Large intestine (tissue), 3 donors: ENCODE data around the gene EBP. TPM values are rescaled to one million over a fixed set of nuclear protein-coding genes. Genes with fewer than 3 reads are reported as not detected.
"Not testable (repeated sequence)": the region's sequence is repeated elsewhere in the genome, so short reads cannot be mapped to it uniquely, and the experiment has no call there.

Source experiments
- DNase-seq, 2 donors: peaks; one replicate each; pipeline versions ENCODE4 v3.0.0 to v3.0.0-alpha.2; 2013
- H3K27ac ChIP-seq: one replicate; pipeline ENCODE4 v1.5.1; 2013; ENCODE audit warnings: low read length
- H3K27me3 ChIP-seq: 2 replicates; pipeline ENCODE4 v1.6.1; 2013; ENCODE audit warnings: low read length; ENCODE audit not compliant: control insufficient read depth, insufficient read depth
- H3K36me3 ChIP-seq: 2 replicates; pipeline ENCODE4 v1.6.1; 2013; ENCODE audit warnings: low read length; ENCODE audit not compliant: control insufficient read depth, insufficient read depth
- H3K4me1 ChIP-seq: one replicate; pipeline ENCODE4 v1.6.1; 2013; ENCODE audit warnings: low read length; ENCODE audit not compliant: control insufficient read depth, insufficient read depth
- H3K4me3 ChIP-seq: one replicate; pipeline ENCODE4 v1.5.1; 2013; ENCODE audit warnings: low read length
- H3K9me3 ChIP-seq: one replicate; pipeline ENCODE4 v1.6.1; 2013; ENCODE audit warnings: mild to moderate bottlenecking, low read depth, low read length, moderate library complexity; ENCODE audit not compliant: control insufficient read depth
- WGBS: methylation state at CpG from one replicate; pipeline ENCODE4 v1.1.5; 2013; ENCODE audit warnings: low lambda C conversion rate; ENCODE audit not compliant: insufficient coverage; 5-methylcytosine and 5-hydroxymethylcytosine counted together
- polyA plus RNA-seq: library from polyadenylated mRNA; unstranded; fragments of 120-200 nt; gene quantifications from one replicate; pipeline ENCODE4 v1.2.1, GENCODE V29; 2013

EBP gene
- polyA plus RNA-seq, 1 donor, result 110 TPM

- H3K4me1 ChIP-seq, result no peaks in the 10 kb centered on the region
- no peak overlapping the region for H3K27ac ChIP-seq
- H3K27me3 ChIP-seq, result no peaks in the 10 kb centered on the region
- WGBS, result no CpG with 5 or more reads among the region's 16 CpGs
- peaks cover 3% of the 10 kb centered on the region for H3K36me3 ChIP-seq
- peak in 1 of 2 donors; percentile 5 for DNase-seq
- peak overlapping the region; percentile 67 for H3K4me3 ChIP-seq
- H3K9me3 ChIP-seq, result no peaks in the 10 kb centered on the region
Observed at GRCh38 chrX:48509245-48509590, 12.4 kb upstream of the EBP start.

- H3K4me3 ChIP-seq, result peak overlapping the region; percentile 67
- H3K4me1 ChIP-seq, result no peaks in the 10 kb centered on the region
- no peaks in the 10 kb centered on the region for H3K27me3 ChIP-seq
- no CpG with 5 or more reads among the region's 11 CpGs for WGBS
- no peaks in the 10 kb centered on the region for H3K9me3 ChIP-seq
- peaks cover 4% of the 10 kb centered on the region for H3K36me3 ChIP-seq
- DNase-seq, result no peak
- H3K27ac ChIP-seq, result no peak overlapping the region
Observed at GRCh38 chrX:48509619-48510018, 12.0 kb upstream of the EBP start.

- no CpG with 5 or more reads among the region's 4 CpGs for WGBS
- H3K27ac ChIP-seq, result no peak overlapping the region
- no peak overlapping the region for H3K4me3 ChIP-seq
- H3K36me3 ChIP-seq, result peaks cover 10% of the 10 kb centered on the region
- H3K9me3 ChIP-seq, result no peaks in the 10 kb centered on the region
- DNase-seq, result peak in 1 of 2 donors; percentile 7
- H3K4me1 ChIP-seq, result no peaks in the 10 kb centered on the region
- H3K27me3 ChIP-seq, result no peaks in the 10 kb centered on the region
Observed at GRCh38 chrX:48511560-48511959, 10.0 kb upstream of the EBP start.

- no CpG with 5 or more reads among the region's 20 CpGs for WGBS
- Histone ChIP-seq H3K27me3 (no peaks in the 10 kb centered on the region), H3K27ac (no peak overlapping the region), H3K9me3 (no peaks in the 10 kb centered on the region), H3K4me3 (no peak overlapping the region), H3K4me1 (no peaks in the 10 kb centered on the region), H3K36me3 (peaks cover 10% of the 10 kb centered on the region)
- no peak for DNase-seq
Observed at GRCh38 chrX:48512371-48512935, 9.2 kb upstream of the EBP start.

- DNase-seq, result no peak
- H3K4me1 ChIP-seq, result no peaks in the 10 kb centered on the region
- H3K36me3 ChIP-seq, result peaks cover 10% of the 10 kb centered on the region
- WGBS, result no CpG with 5 or more reads among the region's 4 CpGs
- no peaks in the 10 kb centered on the region for H3K9me3 ChIP-seq
- no peak overlapping the region for H3K27ac ChIP-seq
- no peak overlapping the region for H3K4me3 ChIP-seq
- H3K27me3 ChIP-seq, result no peaks in the 10 kb centered on the region
Observed at GRCh38 chrX:48513670-48514069, 7.9 kb upstream of the EBP start.

- no peaks in the 10 kb centered on the region for H3K9me3 ChIP-seq
- H3K4me1 ChIP-seq, result no peaks in the 10 kb centered on the region
- WGBS, result no CpG with 5 or more reads among the region's 16 CpGs
- peaks cover 10% of the 10 kb centered on the region for H3K36me3 ChIP-seq
- DNase-seq, result no peak
- H3K4me3 ChIP-seq, result no peak overlapping the region
- no peak overlapping the region for H3K27ac ChIP-seq
- no peaks in the 10 kb centered on the region for H3K27me3 ChIP-seq
Observed at GRCh38 chrX:48514126-48514806, 7.3 kb upstream of the EBP start.

GRCh38 chrX:48514868-48515460 is 6.6 kb upstream of the EBP start:
- no CpG with 5 or more reads among the region's 9 CpGs for WGBS
- H3K9me3 ChIP-seq, result no peaks in the 10 kb centered on the region
- no peak for DNase-seq
- H3K27ac ChIP-seq, result no peak overlapping the region
- peaks cover 10% of the 10 kb centered on the region for H3K36me3 ChIP-seq
- H3K4me3 ChIP-seq, result no peak overlapping the region
- no peaks in the 10 kb centered on the region for H3K4me1 ChIP-seq
- no peaks in the 10 kb centered on the region for H3K27me3 ChIP-seq

GRCh38 chrX:48515842-48516241 is 5.8 kb upstream of the EBP start:
- Histone ChIP-seq H3K27ac (no peak overlapping the region), H3K4me3 (no peak overlapping the region), H3K4me1 (no peaks in the 10 kb centered on the region), H3K27me3 (no peaks in the 10 kb centered on the region), H3K9me3 (no peaks in the 10 kb centered on the region), H3K36me3 (peaks cover 10% of the 10 kb centered on the region)
- DNase-seq, result no peak
- WGBS, result no CpG with 5 or more reads among the region's 10 CpGs

- peaks cover 2% of the 10 kb centered on the region for H3K4me1 ChIP-seq
- H3K9me3 ChIP-seq, result no peaks in the 10 kb centered on the region
- H3K36me3 ChIP-seq, result peaks cover 10% of the 10 kb centered on the region
- H3K27me3 ChIP-seq, result no peaks in the 10 kb centered on the region
- no peak for DNase-seq
- no CpG with 5 or more reads among the region's 10 CpGs for WGBS
- H3K27ac ChIP-seq, result no peak overlapping the region
- no peak overlapping the region for H3K4me3 ChIP-seq
Observed at GRCh38 chrX:48516285-48516684, 5.3 kb upstream of the EBP start.

GRCh38 chrX:48516987-48517386 is 4.6 kb upstream of the EBP start:
- Histone ChIP-seq H3K36me3 (peaks cover 10% of the 10 kb centered on the region), H3K27me3 (no peaks in the 10 kb centered on the region), H3K9me3 (no peaks in the 10 kb centered on the region), H3K4me1 (peaks cover 2% of the 10 kb centered on the region), H3K4me3 (no peak overlapping the region), H3K27ac (no peak overlapping the region)
- no peak for DNase-seq
- WGBS, result no CpG with 5 or more reads among the region's 5 CpGs

GRCh38 chrX:48519481-48519880 is 2.1 kb upstream of the EBP start:
- not testable (repeated sequence) for DNase-seq, H3K36me3 ChIP-seq, H3K27me3 ChIP-seq, H3K4me1 ChIP-seq, H3K27ac ChIP-seq, H3K4me3 ChIP-seq, H3K9me3 ChIP-seq
- WGBS, result no CpG with 5 or more reads among the region's 4 CpGs
